GM23248 (cell line): ENCODE measurements around the gene PPL.

Source experiments
- EZH2 ChIP-seq: fragments of 200-600 bp; sonication (generic); IDR thresholded peaks from 2 replicates; pipeline ENCODE4 v1.6.1; 2018; ENCODE audit warnings: antibody characterized with exemption, mild to moderate bottlenecking; ENCODE audit not compliant: insufficient read depth, poor library complexity, severe bottlenecking
- EZH2phosphoT487 ChIP-seq: fragments of 200-600 bp; sonication (generic); IDR thresholded peaks from 2 replicates; pipeline ENCODE4 v1.6.1; 2018; ENCODE audit warnings: antibody characterized with exemption, moderate library complexity, mild to moderate bottlenecking, low read depth; ENCODE audit not compliant: insufficient read depth

DNA sequence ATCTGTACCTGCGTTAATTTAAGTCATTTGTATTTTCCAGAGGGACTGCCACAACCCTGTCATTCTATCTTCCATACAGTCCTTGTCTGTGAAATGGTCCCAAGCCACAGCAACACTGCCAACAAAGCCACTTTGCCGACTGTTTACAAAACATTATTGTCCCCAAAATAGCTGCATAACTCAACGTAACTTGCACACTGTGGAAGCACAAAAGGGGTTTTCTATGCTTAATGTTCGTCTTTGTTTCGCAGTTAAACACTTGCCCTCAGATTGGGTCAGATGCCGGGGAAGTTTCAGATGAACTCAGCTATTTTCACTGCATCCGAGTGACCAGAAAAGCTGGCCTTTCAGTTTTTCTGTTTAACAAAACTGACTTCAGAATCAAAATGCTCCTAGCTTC, 25.8 kb upstream of the PPL start:
- TF ChIP-seq EZH2 (no peak), EZH2phosphoT487 (no peak)
